T-helper 2 cell treated with Interferon-gamma antibody and Interleukin-4, amounts not matched to agents 5 μg/mL and 100 μg/mL, for 36 hours (primary cell): ENCODE measurements around the gene PTPRN.
A peak's percentile ranks its signal among the peaks of the same experiment; 100 is the strongest.

Experiments used
- DNase-seq: peaks from one replicate; pipeline ENCODE4 v3.0.0; 2021; ENCODE audit warnings: low spot score
- H3K27ac Mint-ChIP-seq: one replicate; pipeline ENCODE4 v1.8.0; 2021; ENCODE audit warnings: mild to moderate bottlenecking, mixed read lengths
- H3K27me3 Mint-ChIP-seq: one replicate; pipeline ENCODE4 v1.8.0; 2021; ENCODE audit warnings: low read depth, mixed read lengths
- H3K36me3 Mint-ChIP-seq: one replicate; pipeline ENCODE4 v1.8.0; 2021; ENCODE audit warnings: low read depth, mixed read lengths
- H3K4me1 Mint-ChIP-seq: one replicate; pipeline ENCODE4 v1.8.0; 2021; ENCODE audit warnings: low read depth, mixed read lengths
- H3K4me3 Mint-ChIP-seq: one replicate; pipeline ENCODE4 v1.8.0; 2022; ENCODE audit warnings: mild to moderate bottlenecking, moderate library complexity, mixed read lengths
- H3K9me3 Mint-ChIP-seq: one replicate; pipeline ENCODE4 v1.8.0; 2021; ENCODE audit warnings: mixed read lengths

Gene PTPRN

DNA sequence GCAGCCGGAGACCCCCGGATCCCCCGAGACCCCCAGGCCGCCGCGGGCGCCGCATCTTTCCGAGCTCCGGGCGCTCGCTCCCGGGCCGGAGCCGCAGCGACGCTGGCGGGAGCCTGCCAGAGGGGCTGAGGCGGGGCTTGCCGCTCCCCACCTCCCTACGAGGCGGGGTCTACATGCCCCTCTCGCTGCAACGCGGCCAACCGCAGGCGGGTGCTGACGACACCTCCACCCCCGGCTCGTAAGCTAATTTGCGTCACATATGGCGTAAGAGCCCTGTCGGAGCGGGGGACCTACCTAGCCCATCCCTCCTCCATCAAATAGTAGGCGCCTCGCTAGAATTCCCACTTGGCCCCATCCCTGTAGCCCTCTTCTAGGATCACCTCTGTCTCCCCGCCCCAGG is at the start of gene PTPRN:
TSS of gene PTPRN (minus strand) at position 124 of the 400 bp plus-strand sequence. CDS start at position 55, 69 bp downstream.
- H3K9me3 Mint-ChIP-seq: no peaks in the 10 kb centered on the region
- peaks cover 45% of the 10 kb centered on the region for H3K27me3 Mint-ChIP-seq
- H3K27ac Mint-ChIP-seq: no peak within 1 kb of the TSS
- no peaks in the 10 kb centered on the region for H3K36me3 Mint-ChIP-seq
- no peak for DNase-seq
- H3K4me1 Mint-ChIP-seq: no peaks in the 10 kb centered on the region
- H3K4me3 Mint-ChIP-seq: no peak within 1 kb of the TSS

DNA sequence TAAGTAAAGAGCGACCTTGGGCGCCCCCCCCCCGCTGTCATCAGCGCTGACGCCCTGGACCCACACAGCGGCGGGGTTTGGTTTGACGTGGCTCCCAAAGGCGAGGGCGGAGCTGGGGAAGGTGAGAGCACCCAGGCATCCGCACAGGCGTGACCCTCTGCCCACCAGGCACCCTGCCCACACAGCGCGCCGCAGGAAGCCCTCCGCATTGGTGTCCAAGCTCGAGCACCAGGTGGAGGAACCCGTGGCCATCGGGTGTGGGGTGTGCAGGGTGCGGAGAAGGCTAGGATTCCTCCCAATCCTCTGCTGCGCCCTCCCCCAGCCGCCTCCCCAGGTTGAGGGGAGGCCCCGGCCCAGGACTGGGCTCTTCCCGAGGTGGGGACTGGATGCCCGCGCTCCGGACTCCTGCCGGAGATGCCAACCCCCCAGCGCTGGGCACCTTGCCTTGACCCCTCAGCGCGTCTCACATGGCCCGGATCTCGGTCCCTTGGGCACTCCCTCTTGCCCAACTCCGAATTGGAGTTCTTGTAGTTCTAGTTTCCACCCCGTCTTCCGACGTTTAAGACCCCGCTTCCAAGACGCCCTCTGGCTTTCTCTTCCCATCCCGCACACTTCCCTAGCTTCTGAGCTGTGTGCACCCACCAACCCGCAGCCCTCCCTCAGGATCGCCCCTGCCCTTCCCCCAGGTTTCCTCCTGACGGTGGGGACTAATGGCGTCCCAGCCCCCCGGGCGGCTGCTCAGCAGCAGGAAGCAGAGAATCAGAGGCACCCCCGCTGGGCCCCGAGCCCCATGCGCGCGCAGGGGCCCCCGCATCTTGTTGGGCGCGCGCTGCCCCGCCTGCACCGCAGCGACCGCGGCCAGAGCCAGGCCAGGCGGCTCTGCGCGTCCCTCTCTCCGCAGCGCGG is 49.2 kb upstream of the PTPRN start:
- Mint-ChIP-seq H3K27me3 (peaks cover 47% of the 10 kb centered on the region), H3K27ac (no peak overlapping the region), H3K4me3 (no peak overlapping the region), H3K4me1 (no peaks in the 10 kb centered on the region), H3K36me3 (no peaks in the 10 kb centered on the region), H3K9me3 (no peaks in the 10 kb centered on the region)
- no peak for DNase-seq

GRCh38 chr2:219356834-219357233 is 47.6 kb upstream of the PTPRN start:
- Mint-ChIP-seq H3K36me3 (no peaks in the 10 kb centered on the region), H3K4me1 (peaks cover 2% of the 10 kb centered on the region), H3K9me3 (no peaks in the 10 kb centered on the region), H3K4me3 (no peak overlapping the region), H3K27ac (no peak overlapping the region), H3K27me3 (peaks cover 53% of the 10 kb centered on the region)
- DNase-seq: no peak

GRCh38 chr2:219354582-219354981 is 45.4 kb upstream of the PTPRN start:
- no peak overlapping the region for H3K27ac Mint-ChIP-seq
- H3K9me3 Mint-ChIP-seq: no peaks in the 10 kb centered on the region
- H3K36me3 Mint-ChIP-seq: no peaks in the 10 kb centered on the region
- H3K4me1 Mint-ChIP-seq: peaks cover 2% of the 10 kb centered on the region
- H3K27me3 Mint-ChIP-seq: peaks cover 50% of the 10 kb centered on the region
- H3K4me3 Mint-ChIP-seq: no peak overlapping the region
- DNase-seq: no peak

DNA sequence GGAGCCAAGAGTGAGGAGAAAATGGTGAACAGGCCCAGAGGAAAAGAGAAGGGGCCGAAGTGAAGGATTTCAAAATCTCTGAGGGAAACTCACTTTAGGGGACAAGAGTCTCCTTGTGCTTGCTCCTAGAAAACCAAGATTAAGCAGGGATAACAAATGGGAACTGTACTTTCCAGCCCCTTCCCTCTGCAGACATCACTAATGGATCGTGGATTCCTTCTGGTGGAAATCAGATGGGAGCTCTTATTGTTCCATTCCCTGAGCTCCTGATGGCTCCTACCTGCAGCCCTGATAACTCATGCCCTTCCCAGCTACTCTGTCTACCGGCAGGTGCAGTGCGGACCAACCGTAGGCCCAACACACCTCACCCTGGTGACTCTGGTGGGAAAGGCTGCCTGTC is 43.9 kb upstream of the PTPRN start:
- Mint-ChIP-seq H3K4me3 (no peak overlapping the region), H3K4me1 (peaks cover 2% of the 10 kb centered on the region), H3K27ac (no peak overlapping the region), H3K9me3 (no peaks in the 10 kb centered on the region), H3K27me3 (peaks cover 47% of the 10 kb centered on the region), H3K36me3 (no peaks in the 10 kb centered on the region)
- no peak for DNase-seq

- Mint-ChIP-seq H3K27ac (no peak overlapping the region), H3K4me3 (no peak overlapping the region), H3K9me3 (no peaks in the 10 kb centered on the region), H3K4me1 (peaks cover 2% of the 10 kb centered on the region), H3K27me3 (peaks cover 42% of the 10 kb centered on the region), H3K36me3 (no peaks in the 10 kb centered on the region)
- peak; percentile 54 for DNase-seq
These were observed 43.3 kb upstream of the PTPRN start for GRCh38 chr2:219352448-219353023.

DNA sequence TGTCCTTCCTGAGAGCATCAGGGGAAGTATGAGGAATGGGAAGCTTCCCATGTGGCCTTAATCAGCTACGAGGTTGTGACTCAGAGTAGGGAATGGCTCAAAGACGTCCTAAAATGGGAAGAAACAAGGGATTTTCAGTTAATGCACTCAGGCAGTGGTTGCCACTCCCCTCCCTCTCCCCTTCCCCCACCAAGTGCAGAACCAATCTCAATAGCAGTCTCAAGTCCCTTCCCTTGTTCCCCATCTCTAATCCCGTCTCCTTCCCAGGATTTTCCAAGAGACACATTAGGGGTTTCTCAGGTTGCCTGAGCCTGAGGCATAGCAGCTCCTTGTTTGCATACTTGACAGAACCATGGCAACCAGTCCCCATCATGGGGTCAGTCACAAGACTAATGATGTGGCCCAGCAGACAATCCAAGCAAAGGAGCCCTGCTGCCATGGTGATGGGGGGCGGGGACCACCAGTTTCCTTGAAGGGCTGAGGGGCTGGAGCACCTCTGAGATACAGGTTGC is 41.6 kb upstream of the PTPRN start:
- no peak overlapping the region for H3K4me3 Mint-ChIP-seq
- no peaks in the 10 kb centered on the region for H3K36me3 Mint-ChIP-seq
- DNase-seq: no peak
- H3K9me3 Mint-ChIP-seq: no peaks in the 10 kb centered on the region
- H3K27ac Mint-ChIP-seq: no peak overlapping the region
- peaks cover 2% of the 10 kb centered on the region for H3K4me1 Mint-ChIP-seq
- peaks cover 26% of the 10 kb centered on the region for H3K27me3 Mint-ChIP-seq

- H3K36me3 Mint-ChIP-seq: no peaks in the 10 kb centered on the region
- no peaks in the 10 kb centered on the region for H3K9me3 Mint-ChIP-seq
- no peak overlapping the region for H3K27ac Mint-ChIP-seq
- no peak overlapping the region for H3K4me3 Mint-ChIP-seq
- H3K27me3 Mint-ChIP-seq: peaks cover 26% of the 10 kb centered on the region
- peaks cover 2% of the 10 kb centered on the region for H3K4me1 Mint-ChIP-seq
- no peak for DNase-seq
These were observed 41.0 kb upstream of the PTPRN start for GRCh38 chr2:219350215-219350614.

DNA sequence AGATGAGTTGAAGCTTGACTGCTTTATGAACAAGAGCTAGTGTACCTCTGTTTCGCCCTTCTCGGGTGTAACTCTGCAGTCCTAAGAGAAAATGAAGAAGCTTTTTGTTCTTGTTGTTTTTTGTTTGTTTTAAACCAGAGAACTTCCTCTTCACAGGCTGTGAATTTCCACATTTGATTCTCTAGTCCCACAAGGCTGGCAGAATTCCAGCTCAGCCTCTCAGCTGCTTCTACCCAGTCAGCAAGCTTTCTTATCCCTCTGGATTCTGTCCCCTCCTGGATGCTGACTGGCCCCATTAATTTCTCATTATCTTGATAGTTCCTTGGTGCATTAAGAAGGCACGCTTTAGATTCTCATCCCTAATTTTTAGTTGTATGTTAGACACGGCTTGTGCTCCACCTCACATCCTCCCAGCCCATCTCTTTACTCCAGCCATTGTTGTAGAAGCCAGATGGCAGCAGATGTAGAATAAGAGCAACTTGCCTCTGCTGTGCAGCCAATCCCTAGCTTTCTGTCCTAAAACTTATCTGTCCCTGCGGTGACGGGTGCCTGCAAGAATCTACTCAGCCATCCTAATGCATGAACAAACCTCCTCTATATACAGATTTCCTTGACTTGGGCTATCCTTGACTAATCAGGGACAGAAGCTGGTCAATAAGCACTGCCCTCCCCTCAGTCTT is 35.7 kb upstream of the PTPRN start:
- Mint-ChIP-seq H3K9me3 (no peaks in the 10 kb centered on the region), H3K27me3 (peaks cover 10% of the 10 kb centered on the region), H3K4me3 (no peak overlapping the region), H3K27ac (no peak overlapping the region), H3K4me1 (no peaks in the 10 kb centered on the region), H3K36me3 (no peaks in the 10 kb centered on the region)
- DNase-seq: no peak

DNA sequence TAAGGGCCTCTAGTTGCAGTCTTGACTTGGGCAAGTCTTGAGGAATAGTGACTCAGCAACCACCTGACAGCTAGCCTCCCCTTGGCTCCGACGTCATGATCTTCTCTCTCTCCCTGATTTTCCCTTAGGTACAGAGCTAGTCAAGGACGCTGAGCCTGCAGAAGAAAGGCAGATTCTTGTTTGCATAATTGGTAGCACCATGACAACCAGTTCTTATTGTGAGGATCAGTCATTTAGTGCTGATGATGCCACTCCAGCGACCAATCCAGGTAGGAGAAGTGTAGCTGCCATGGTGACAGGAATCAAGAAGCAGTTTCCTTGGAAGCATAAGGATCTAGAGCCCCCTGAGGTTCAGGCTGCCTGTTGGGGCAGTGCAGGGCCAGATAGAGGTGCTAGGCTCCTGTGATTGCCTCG is 26.2 kb upstream of the PTPRN start:
- no peaks in the 10 kb centered on the region for H3K4me1 Mint-ChIP-seq
- no peak for DNase-seq
- H3K36me3 Mint-ChIP-seq: no peaks in the 10 kb centered on the region
- peaks cover 42% of the 10 kb centered on the region for H3K27me3 Mint-ChIP-seq
- no peak overlapping the region for H3K27ac Mint-ChIP-seq
- H3K4me3 Mint-ChIP-seq: no peak overlapping the region
- H3K9me3 Mint-ChIP-seq: no peaks in the 10 kb centered on the region

GRCh38 chr2:219334076-219334475 is 24.9 kb upstream of the PTPRN start:
- Mint-ChIP-seq H3K27me3 (peaks cover 40% of the 10 kb centered on the region), H3K9me3 (no peaks in the 10 kb centered on the region), H3K36me3 (no peaks in the 10 kb centered on the region), H3K4me3 (no peak overlapping the region), H3K4me1 (no peaks in the 10 kb centered on the region), H3K27ac (no peak overlapping the region)
- no peak for DNase-seq

GRCh38 chr2:219332542-219332941 is 23.3 kb upstream of the PTPRN start, which contains the start of gene RESP18:
Gene RESP18 (minus strand): TSS chr2:219332744.
- Mint-ChIP-seq H3K36me3 (no peaks in the 10 kb centered on the region), H3K4me3 (no peak within 1 kb of the TSS), H3K27ac (no peak within 1 kb of the TSS), H3K4me1 (no peaks in the 10 kb centered on the region), H3K9me3 (no peaks in the 10 kb centered on the region), H3K27me3 (peaks cover 36% of the 10 kb centered on the region)
- no peak for DNase-seq

DNA sequence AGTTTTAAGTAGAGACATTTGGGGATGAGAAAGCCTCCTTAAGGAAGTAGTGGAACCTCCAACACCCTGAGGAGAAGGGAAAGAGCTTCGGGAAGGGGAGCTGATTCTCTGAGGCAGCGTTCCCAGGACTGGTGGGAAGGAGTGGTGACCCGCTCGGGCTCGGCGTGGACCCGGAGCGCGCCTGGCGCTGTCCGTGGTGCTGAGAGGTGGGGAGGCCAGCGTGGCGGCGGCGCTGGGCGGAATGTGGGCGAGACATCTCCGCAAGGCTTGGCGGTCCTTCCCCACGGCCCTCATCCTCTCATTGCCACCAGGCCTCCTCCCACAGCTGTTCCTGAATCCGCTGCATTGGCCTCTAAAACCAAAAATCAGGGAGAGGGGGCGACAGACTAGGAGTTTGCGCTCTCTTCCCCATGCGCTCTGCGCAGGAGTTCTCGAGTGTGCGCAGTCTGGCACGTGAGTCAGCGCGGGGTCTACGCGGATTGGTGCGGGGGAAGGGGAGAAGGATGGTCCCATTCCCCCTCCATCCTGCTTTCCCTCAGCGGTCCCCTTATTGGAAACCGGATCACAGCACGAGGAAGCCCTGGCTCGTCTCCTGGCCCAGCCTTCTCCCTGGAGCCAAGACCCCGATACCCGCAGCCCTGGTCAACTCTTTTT is 22.5 kb upstream of the PTPRN start:
- no peaks in the 10 kb centered on the region for H3K36me3 Mint-ChIP-seq
- H3K27me3 Mint-ChIP-seq: peaks cover 36% of the 10 kb centered on the region
- H3K27ac Mint-ChIP-seq: no peak overlapping the region
- no peaks in the 10 kb centered on the region for H3K9me3 Mint-ChIP-seq
- no peak overlapping the region for H3K4me3 Mint-ChIP-seq
- DNase-seq: peak; percentile 7
- no peaks in the 10 kb centered on the region for H3K4me1 Mint-ChIP-seq
